ENCODE measurements around the gene ZSCAN5C.
"Not testable (repeated sequence)": the region's sequence is repeated elsewhere in the genome, so short reads cannot be mapped to it uniquely, and the experiment has no call there.

ZSCAN5C gene

GRCh38 chr19:56201973-56202372 is at the start of gene ZSCAN5C:
ZSCAN5C (plus strand) TSS chr19:56202273; CDS start chr19:56205914, 3,641 bp downstream.
- no peak for DNase-seq (ENCODE audit: low spot score)

GRCh38 chr19:56152644-56153043 is 49.4 kb upstream of the ZSCAN5C start:
- no peak for DNase-seq (ENCODE audit: low spot score)

- DNase-seq (ENCODE audit: low spot score), result no peak
These were observed 48.6 kb upstream of the ZSCAN5C start for GRCh38 chr19:56153507-56153906.

- DNase-seq (ENCODE audit: low spot score), result no peak
These were observed 46.9 kb upstream of the ZSCAN5C start for GRCh38 chr19:56155124-56155687.

GRCh38 chr19:56156768-56157167 is 45.3 kb upstream of the ZSCAN5C start:
- no peak for DNase-seq (ENCODE audit: low spot score)

- no peak for DNase-seq (ENCODE audit: low spot score)
These were observed 43.8 kb upstream of the ZSCAN5C start for GRCh38 chr19:56158170-56158757.

- DNase-seq (ENCODE audit: low spot score), result no peak
These were observed 43.0 kb upstream of the ZSCAN5C start for GRCh38 chr19:56159009-56159559.

GRCh38 chr19:56159622-56160271 is 42.3 kb upstream of the ZSCAN5C start:
- no peak for DNase-seq (ENCODE audit: low spot score)

- no peak for DNase-seq (ENCODE audit: low spot score)
These were observed 40.5 kb upstream of the ZSCAN5C start for GRCh38 chr19:56161534-56161933.

GRCh38 chr19:56162258-56162657 is 39.8 kb upstream of the ZSCAN5C start:
- DNase-seq (ENCODE audit: low spot score), result no peak

- DNase-seq (ENCODE audit: low spot score), result no peak
These were observed 39.0 kb upstream of the ZSCAN5C start for GRCh38 chr19:56163097-56163496.

GRCh38 chr19:56167064-56167578 is 35.0 kb upstream of the ZSCAN5C start:
- DNase-seq (ENCODE audit: low spot score), result no peak

GRCh38 chr19:56170261-56170660 is 31.8 kb upstream of the ZSCAN5C start:
- DNase-seq (ENCODE audit: low spot score), result no peak

GRCh38 chr19:56174086-56174485 is 28.0 kb upstream of the ZSCAN5C start:
- no peak for DNase-seq (ENCODE audit: low spot score)

- DNase-seq (ENCODE audit: low spot score), result no peak
These were observed 27.5 kb upstream of the ZSCAN5C start for GRCh38 chr19:56174550-56174949.

GRCh38 chr19:56175861-56176307 is 26.2 kb upstream of the ZSCAN5C start, which contains the start of gene GALP:
GALP (plus strand) TSS chr19:56176008; CDS start chr19:56177109, 1,101 bp downstream.
- not testable (repeated sequence) for DNase-seq (ENCODE audit: low spot score)

- DNase-seq (ENCODE audit: low spot score), result not testable (repeated sequence)
These were observed 25.8 kb upstream of the ZSCAN5C start for GRCh38 chr19:56176310-56176709.

GRCh38 chr19:56176881-56177280 is 25.2 kb upstream of the ZSCAN5C start:
- no peak for DNase-seq (ENCODE audit: low spot score)

GRCh38 chr19:56177564-56178243 is 24.4 kb upstream of the ZSCAN5C start:
- no peak for DNase-seq (ENCODE audit: low spot score)

GRCh38 chr19:56189785-56190184 is 12.3 kb upstream of the ZSCAN5C start:
- DNase-seq (ENCODE audit: low spot score), result no peak

GRCh38 chr19:56191115-56191514 is 11.0 kb upstream of the ZSCAN5C start:
- no peak for DNase-seq (ENCODE audit: low spot score)

GRCh38 chr19:56191711-56192110 is 10.4 kb upstream of the ZSCAN5C start:
- no peak for DNase-seq (ENCODE audit: low spot score)
